ENCODE results near the gene KPNB1. TPM values are rescaled to one million over a fixed set of nuclear protein-coding genes. Genes with fewer than 3 reads are reported as not detected.
A peak's percentile ranks its signal among the peaks of the same experiment; 100 is the strongest.

Gene KPNB1
- 727 and 736 TPM in 2 replicates for total RNA-seq

GRCh38 chr17:47649153-47649971 is at the start of gene KPNB1:
KPNB1 (plus strand) TSS chr17:47649919; CDS start chr17:47650245, 326 bp downstream.
- H3K4me1 Mint-ChIP-seq = peaks cover 41% of the 10 kb centered on the region
- DNase-seq = peak; percentile 99
- peak within 1 kb of the TSS; percentile 99 for H3K27ac Mint-ChIP-seq
- intact Hi-C loops (cut with micrococcal nuclease) = no loop called here
- peaks cover 38% of the 10 kb centered on the region for H3K36me3 Mint-ChIP-seq (ENCODE audit: low read depth)
- peak within 1 kb of the TSS; percentile 92 for H3K4me3 Mint-ChIP-seq
- H3K27me3 Mint-ChIP-seq = no peaks in the 10 kb centered on the region
- no peaks in the 10 kb centered on the region for H3K9me3 Mint-ChIP-seq

GRCh38 chr17:47603830-47604597 is 45.7 kb upstream of the KPNB1 start:
- intact Hi-C loops (cut with micrococcal nuclease) = no loop called here
- no peak for DNase-seq
- H3K27ac Mint-ChIP-seq = no peak overlapping the region
- H3K4me3 Mint-ChIP-seq = no peak overlapping the region
- no peaks in the 10 kb centered on the region for H3K27me3 Mint-ChIP-seq
- peaks cover 5% of the 10 kb centered on the region for H3K4me1 Mint-ChIP-seq
- H3K36me3 Mint-ChIP-seq (ENCODE audit: low read depth) = peaks cover 56% of the 10 kb centered on the region
- H3K9me3 Mint-ChIP-seq = no peaks in the 10 kb centered on the region

DNA sequence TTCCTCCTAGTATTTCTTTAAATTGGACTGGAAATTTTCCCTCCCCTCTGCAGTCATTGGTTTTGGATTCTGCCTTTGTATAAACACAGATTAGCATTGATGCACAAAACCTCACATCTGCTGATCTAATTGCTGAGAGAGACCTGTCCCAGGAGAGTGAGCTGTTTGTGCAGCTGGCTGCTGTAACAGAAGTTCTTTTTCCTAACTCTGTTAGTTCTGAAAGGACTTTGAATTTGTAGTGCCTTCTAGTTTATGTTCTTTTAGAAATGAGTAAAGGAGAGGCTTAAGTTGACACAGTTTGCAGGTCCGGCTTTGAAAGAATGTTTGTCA is 45.2 kb upstream of the KPNB1 start:
- no peak overlapping the region for H3K27ac Mint-ChIP-seq
- peaks cover 55% of the 10 kb centered on the region for H3K36me3 Mint-ChIP-seq (ENCODE audit: low read depth)
- intact Hi-C loops (cut with micrococcal nuclease) = no loop called here

DNA sequence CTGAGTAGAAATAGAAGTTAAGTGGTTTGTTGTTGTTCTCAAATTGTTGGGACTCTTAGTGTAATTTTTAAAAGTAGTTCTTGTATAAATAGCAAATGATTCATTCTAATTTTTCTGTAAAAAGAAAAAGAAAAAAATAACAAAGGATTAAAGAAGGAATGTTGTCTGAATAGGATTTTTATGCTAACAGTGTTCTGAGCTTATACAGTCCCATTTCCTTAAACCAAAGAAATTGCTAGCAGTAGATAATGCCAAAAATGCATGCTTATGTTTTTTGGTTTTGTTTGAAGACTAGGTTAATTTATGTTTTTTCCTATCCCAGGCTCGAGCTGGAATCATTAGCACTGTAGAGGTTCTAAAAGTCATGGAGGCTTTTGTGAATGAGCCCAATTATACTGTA is 44.7 kb upstream of the KPNB1 start:
- peaks cover 12% of the 10 kb centered on the region for H3K4me1 Mint-ChIP-seq
- H3K27me3 Mint-ChIP-seq = no peaks in the 10 kb centered on the region
- H3K36me3 Mint-ChIP-seq (ENCODE audit: low read depth) = peaks cover 58% of the 10 kb centered on the region
- no peak overlapping the region for H3K27ac Mint-ChIP-seq
- H3K4me3 Mint-ChIP-seq = no peak overlapping the region
- intact Hi-C loops (cut with micrococcal nuclease) = no loop called here
- H3K9me3 Mint-ChIP-seq = no peaks in the 10 kb centered on the region
- DNase-seq = no peak

More for the DNA sequence above, 45.2 kb upstream of the KPNB1 start:
- no peaks in the 10 kb centered on the region for H3K9me3 Mint-ChIP-seq
- peaks cover 9% of the 10 kb centered on the region for H3K4me1 Mint-ChIP-seq
- DNase-seq = no peak
- no peak overlapping the region for H3K4me3 Mint-ChIP-seq
- no peaks in the 10 kb centered on the region for H3K27me3 Mint-ChIP-seq

GRCh38 chr17:47607481-47607880 is 42.2 kb upstream of the KPNB1 start:
- Mint-ChIP-seq H3K4me1 (peaks cover 16% of the 10 kb centered on the region), H3K27me3 (no peaks in the 10 kb centered on the region), H3K4me3 (no peak overlapping the region), H3K36me3 (ENCODE audit: low read depth) (peaks cover 47% of the 10 kb centered on the region), H3K27ac (no peak overlapping the region), H3K9me3 (no peaks in the 10 kb centered on the region)
- no peak for DNase-seq
- intact Hi-C loops (cut with micrococcal nuclease) = no loop called here

- intact Hi-C loops (cut with micrococcal nuclease) = no loop called here
- no peaks in the 10 kb centered on the region for H3K27me3 Mint-ChIP-seq
- H3K36me3 Mint-ChIP-seq (ENCODE audit: low read depth) = peaks cover 43% of the 10 kb centered on the region
- H3K4me3 Mint-ChIP-seq = no peak overlapping the region
- no peak for DNase-seq
- no peaks in the 10 kb centered on the region for H3K9me3 Mint-ChIP-seq
- peaks cover 21% of the 10 kb centered on the region for H3K4me1 Mint-ChIP-seq
- no peak overlapping the region for H3K27ac Mint-ChIP-seq
These were observed 38.1 kb upstream of the KPNB1 start for GRCh38 chr17:47611372-47612350.

- intact Hi-C loops (cut with micrococcal nuclease) = loop anchor here (5.0 kb wide), 3 partner anchors 114 to 389 kb away; no protein-coding TSS in a partner anchor
- peak overlapping the region; percentile 34 for H3K27ac Mint-ChIP-seq
These were observed 33.8 kb upstream of the KPNB1 start for GRCh38 chr17:47615766-47616424.

DNA sequence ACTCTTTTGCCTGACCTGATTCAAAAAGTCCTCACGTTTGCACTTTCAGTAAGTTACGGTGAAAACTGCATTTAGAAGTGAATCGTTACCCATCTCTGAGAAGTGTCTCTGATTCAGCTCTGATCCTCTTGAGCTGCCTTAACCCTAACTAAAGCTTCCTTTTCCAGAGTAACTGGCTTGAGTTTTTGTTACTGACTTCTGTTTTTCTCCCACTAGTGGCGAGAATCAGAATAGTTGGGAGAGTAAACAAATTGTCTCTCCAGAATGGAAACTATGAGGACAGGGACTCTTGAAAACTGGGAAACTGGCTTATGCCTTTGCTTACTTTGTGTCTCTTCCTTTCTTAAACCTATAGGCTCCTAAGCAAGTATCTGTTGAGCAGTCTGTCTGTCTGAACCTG is 31.3 kb upstream of the KPNB1 start:
- Mint-ChIP-seq H3K27ac (peak overlapping the region; percentile 61), H3K27me3 (no peaks in the 10 kb centered on the region), H3K4me3 (no peak overlapping the region), H3K36me3 (ENCODE audit: low read depth) (peaks cover 55% of the 10 kb centered on the region), H3K4me1 (peaks cover 20% of the 10 kb centered on the region), H3K9me3 (no peaks in the 10 kb centered on the region)
- intact Hi-C loops (cut with micrococcal nuclease) = loop anchor here (5.0 kb wide), 3 partner anchors 116 to 391 kb away; no protein-coding TSS in a partner anchor
- DNase-seq = no peak

More at GRCh38 chr17:47615766-47616424, 33.8 kb upstream of the KPNB1 start:
- DNase-seq = peak; percentile 67
- no peaks in the 10 kb centered on the region for H3K27me3 Mint-ChIP-seq
- H3K4me1 Mint-ChIP-seq = peaks cover 16% of the 10 kb centered on the region
- no peaks in the 10 kb centered on the region for H3K9me3 Mint-ChIP-seq
- no peak overlapping the region for H3K4me3 Mint-ChIP-seq
- peaks cover 44% of the 10 kb centered on the region for H3K36me3 Mint-ChIP-seq (ENCODE audit: low read depth)

GRCh38 chr17:47620503-47621245 is 29.0 kb upstream of the KPNB1 start:
- Mint-ChIP-seq H3K27me3 (no peaks in the 10 kb centered on the region), H3K4me3 (peak overlapping the region; percentile 18), H3K4me1 (peaks cover 20% of the 10 kb centered on the region), H3K36me3 (ENCODE audit: low read depth) (peaks cover 56% of the 10 kb centered on the region), H3K27ac (peak overlapping the region; percentile 90), H3K9me3 (no peaks in the 10 kb centered on the region)
- DNase-seq = no peak
- intact Hi-C loops (cut with micrococcal nuclease) = loop anchor here (5.0 kb wide), 1 partner anchor 693 kb away; no protein-coding TSS in a partner anchor

- no peaks in the 10 kb centered on the region for H3K9me3 Mint-ChIP-seq
- no peak overlapping the region for H3K4me3 Mint-ChIP-seq
- H3K27ac Mint-ChIP-seq = peak overlapping the region; percentile 90
- peaks cover 55% of the 10 kb centered on the region for H3K36me3 Mint-ChIP-seq (ENCODE audit: low read depth)
- DNase-seq = no peak
- intact Hi-C loops (cut with micrococcal nuclease) = loop anchor here (5.0 kb wide), 1 partner anchor 694 kb away; no protein-coding TSS in a partner anchor
- peaks cover 15% of the 10 kb centered on the region for H3K4me1 Mint-ChIP-seq
- H3K27me3 Mint-ChIP-seq = no peaks in the 10 kb centered on the region
These were observed 28.2 kb upstream of the KPNB1 start for GRCh38 chr17:47621293-47622179.

DNA sequence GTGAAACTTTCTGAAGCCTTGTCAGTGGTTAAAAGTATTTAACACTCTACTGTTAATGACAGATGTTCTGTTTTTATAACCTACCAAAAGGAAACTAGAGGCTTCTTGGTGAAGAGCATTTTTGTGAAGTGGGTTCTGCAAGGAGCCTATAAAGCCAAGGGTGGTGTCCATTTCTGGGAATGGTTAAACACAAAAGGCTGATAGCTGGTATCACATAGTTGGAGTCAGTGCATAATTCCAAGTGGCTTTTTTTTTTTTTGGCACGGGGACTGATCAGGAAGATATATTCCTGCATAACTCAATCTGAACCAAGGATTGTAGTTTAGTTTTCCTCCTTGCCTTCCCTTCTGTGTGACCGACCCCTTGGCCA is 27.6 kb upstream of the KPNB1 start:
- no peak overlapping the region for H3K4me3 Mint-ChIP-seq
- H3K27ac Mint-ChIP-seq = no peak overlapping the region
- DNase-seq = no peak
- H3K4me1 Mint-ChIP-seq = peaks cover 15% of the 10 kb centered on the region
- intact Hi-C loops (cut with micrococcal nuclease) = loop anchor here (5.0 kb wide), 1 partner anchor 695 kb away; no protein-coding TSS in a partner anchor
- H3K9me3 Mint-ChIP-seq = no peaks in the 10 kb centered on the region
- no peaks in the 10 kb centered on the region for H3K27me3 Mint-ChIP-seq
- peaks cover 55% of the 10 kb centered on the region for H3K36me3 Mint-ChIP-seq (ENCODE audit: low read depth)

GRCh38 chr17:47624727-47625068 is 25.0 kb upstream of the KPNB1 start:
- H3K27ac Mint-ChIP-seq = peak overlapping the region; percentile 20
- intact Hi-C loops (cut with micrococcal nuclease) = loop anchor here (5.0 kb wide), 1 partner anchor 697 kb away; no protein-coding TSS in a partner anchor
- DNase-seq = no peak
- peaks cover 39% of the 10 kb centered on the region for H3K36me3 Mint-ChIP-seq (ENCODE audit: low read depth)
- no peaks in the 10 kb centered on the region for H3K9me3 Mint-ChIP-seq
- H3K4me3 Mint-ChIP-seq = no peak overlapping the region
- peaks cover 13% of the 10 kb centered on the region for H3K4me1 Mint-ChIP-seq
- no peaks in the 10 kb centered on the region for H3K27me3 Mint-ChIP-seq
